Sciatic nerve (tissue), 2 donors: ENCODE results near the gene C16orf78. TPM values are rescaled to one million over a fixed set of nuclear protein-coding genes. Genes with fewer than 3 reads are reported as not detected.
A peak's percentile ranks its signal among the peaks of the same experiment; 100 is the strongest.
"Not testable (repeated sequence)": the region's sequence is repeated elsewhere in the genome, so short reads cannot be mapped to it uniquely, and the experiment has no call there.

Experiments
- ATAC-seq: fragments of 200-7000 bp; cut with Tn5 transposase; one replicate; pipeline ENCODE4 v1.9.1; 2020; ENCODE audit warnings: mild to moderate bottlenecking, moderate library complexity
- DNase-seq: peaks from one replicate; pipeline ENCODE4 v3.0.0-alpha.2; 2020; ENCODE audit warnings: low spot score
- intact Hi-C: fragments of 100-400 bp; cut with DNase I; formaldehyde crosslinking; loops from one replicate; pipeline ENCODE4 v1.14.2; 2022
- total RNA-seq: library from RNA; stranded (reverse); fragmentation: NEBNext Ultra II Directional; extraction: Animal tissue kit (Norgen Biotek cat#: 25700); gene quantifications from one replicate; pipeline ENCODE4 v1.2.1, GENCODE V29; 2021
- donor health status: DM: no; HTN: no; CAD: no.
- donor health status: DM: no; HTN: no; CAD: no.

Gene C16orf78
- total RNA-seq, 1 donor from 2014 or later, result not detected

DNA sequence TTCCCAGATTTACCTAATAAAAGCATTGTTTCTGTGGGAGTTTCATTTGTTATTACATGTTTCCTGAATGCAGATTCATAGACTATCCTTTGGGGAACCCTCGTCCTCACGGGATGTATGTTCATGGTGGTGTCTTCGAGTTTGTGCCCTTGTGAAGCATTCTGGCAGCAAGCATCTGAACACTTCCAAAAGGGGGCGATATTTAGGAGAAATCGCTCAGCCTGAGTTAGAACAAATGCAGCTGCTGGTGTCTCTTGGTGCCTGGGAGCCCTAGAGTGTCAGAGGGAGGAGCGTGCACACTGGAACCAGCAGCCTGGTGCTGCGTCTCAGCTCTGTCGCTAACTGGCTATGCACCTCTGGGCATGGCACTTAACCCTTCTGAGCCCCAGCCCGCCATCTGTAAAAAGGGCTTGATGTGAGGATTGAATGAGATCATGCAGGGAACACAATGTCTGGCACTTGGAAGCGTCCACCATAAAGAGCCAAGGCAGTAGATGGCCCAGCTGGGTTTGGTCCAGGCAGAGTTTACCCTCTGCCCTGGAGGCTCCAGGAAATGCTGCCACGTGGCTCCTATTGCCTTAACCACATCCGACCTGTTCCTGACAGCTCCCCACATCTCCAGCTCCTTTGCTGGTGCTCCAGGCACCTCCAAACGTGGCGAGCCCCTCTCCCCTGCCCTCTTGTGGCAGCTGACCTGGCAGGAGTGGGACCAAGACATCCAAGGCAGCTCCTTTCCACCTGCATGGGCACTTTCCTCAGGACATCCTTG lies 25.0 kb upstream of the C16orf78 start:
- intact Hi-C loops, result no loop called here
- no peak for ATAC-seq
- DNase-seq, result no peak

DNA sequence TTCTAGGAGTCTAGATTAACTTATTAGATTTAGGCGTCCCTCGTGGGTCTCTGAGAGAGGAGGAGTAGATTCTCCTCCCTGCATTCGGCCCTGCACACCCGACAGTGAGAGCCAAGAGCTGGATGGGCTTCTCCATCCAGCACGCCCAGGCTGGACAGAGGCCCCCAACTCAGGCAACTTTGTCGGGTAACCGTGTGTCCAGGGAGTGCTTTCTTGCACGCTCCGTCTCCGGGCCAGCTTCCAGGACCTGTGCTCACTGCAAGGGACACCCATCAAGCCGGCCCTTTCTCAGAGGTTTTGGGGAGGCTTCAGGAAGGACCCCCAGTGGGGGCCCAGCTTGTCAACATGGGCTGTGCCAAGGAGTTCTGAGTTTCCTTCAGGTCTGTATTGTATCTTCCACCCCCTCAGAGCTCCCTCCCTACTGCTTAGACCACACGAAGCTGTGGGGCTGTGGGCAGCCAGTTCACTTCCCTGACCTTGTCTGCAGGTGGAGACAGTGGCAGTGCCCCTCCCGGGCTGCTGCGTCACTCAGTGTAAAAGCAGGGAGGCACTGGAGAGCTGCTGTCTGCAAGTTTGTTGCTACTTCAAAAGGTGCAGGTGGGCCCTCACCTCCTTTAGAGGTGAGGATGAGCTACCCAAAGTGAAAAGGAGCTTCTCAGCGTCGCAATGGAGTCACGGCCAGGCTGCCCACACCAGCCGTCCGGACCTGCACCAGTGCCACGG lies 24.0 kb upstream of the C16orf78 start:
- no peak for ATAC-seq

DNA sequence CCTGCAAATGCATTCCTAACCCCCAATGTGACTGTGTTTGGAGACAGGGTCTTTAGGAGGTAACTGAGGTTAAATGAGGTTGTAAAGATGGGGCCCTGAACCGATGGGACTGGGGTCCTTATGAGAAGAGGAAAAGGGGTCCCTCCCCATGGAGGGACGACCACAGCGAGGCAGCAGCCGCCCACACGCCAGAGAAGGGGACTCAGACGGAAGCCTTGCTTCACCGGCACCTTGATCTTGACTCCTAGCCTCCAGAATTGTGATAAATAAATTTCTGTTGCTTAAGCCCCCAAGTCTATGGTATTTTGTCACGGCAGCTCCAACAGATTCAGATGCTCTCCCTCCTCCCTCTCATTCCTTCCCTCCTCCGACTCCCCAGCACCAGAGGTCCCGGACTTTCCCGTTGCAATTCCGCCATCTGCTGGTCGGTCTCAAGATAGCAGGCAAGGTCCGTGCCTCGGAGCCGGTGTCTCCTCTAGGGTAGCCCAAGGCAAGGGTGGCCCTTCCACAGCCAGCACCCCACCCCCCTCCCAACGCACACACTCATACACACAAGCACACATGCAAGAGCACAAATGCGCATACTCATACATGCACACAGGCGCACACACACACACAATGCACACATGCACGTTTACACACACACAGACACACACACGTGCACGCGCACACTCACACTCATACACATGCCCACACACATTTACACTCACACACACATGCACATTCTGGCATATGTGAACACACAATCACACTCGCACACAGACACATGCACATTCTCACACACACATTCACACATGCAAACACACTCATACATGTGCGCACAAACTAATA lies 23.1 kb upstream of the C16orf78 start:
- ATAC-seq, result peak; percentile 60
- intact Hi-C loops, result no loop called here
- DNase-seq, result peak; percentile 73

More for the DNA sequence above, 24.0 kb upstream of the C16orf78 start:
- DNase-seq, result no peak
- intact Hi-C loops, result no loop called here

DNA sequence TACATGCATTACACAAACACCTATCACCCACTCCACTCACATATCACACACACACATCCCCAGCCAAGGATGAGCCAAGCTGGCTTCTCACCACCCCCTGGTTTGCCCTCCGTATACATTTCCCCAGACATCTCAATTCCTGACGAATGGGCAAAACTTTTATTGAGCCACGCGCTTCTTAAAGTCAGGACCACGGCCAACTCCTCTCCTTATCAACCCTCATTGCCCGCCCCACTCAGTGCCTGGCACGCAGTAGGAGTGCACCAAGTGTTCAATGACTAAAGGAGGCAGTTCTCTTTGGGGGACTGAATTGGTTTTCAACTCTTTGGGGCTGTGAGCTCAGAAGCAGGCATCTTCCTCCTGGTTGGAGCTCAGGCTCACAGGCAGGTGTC lies 22.5 kb upstream of the C16orf78 start:
- DNase-seq, result no peak
- ATAC-seq, result no peak
- intact Hi-C loops, result no loop called here

DNA sequence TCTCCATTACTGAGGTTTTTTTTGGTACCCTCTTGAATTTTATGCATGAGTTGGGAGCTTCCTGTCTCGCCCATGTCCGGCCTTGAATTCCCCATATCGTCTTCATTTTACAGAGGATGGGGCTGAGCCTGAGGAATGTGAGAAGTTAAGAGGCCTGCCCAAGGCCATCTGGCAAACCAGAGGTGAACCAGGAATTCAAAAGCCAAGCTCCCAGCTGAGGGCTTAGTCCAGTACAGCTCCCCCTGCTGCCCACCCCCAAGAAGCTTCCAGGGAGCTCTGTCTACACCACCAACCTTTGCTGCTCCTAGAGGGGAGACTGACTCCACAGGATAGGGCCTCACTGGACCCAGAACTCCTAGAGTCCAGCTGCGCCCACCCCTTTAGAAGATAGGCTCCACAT lies 20.7 kb upstream of the C16orf78 start:
- intact Hi-C loops, result no loop called here
- no peak for DNase-seq
- ATAC-seq, result no peak

DNA sequence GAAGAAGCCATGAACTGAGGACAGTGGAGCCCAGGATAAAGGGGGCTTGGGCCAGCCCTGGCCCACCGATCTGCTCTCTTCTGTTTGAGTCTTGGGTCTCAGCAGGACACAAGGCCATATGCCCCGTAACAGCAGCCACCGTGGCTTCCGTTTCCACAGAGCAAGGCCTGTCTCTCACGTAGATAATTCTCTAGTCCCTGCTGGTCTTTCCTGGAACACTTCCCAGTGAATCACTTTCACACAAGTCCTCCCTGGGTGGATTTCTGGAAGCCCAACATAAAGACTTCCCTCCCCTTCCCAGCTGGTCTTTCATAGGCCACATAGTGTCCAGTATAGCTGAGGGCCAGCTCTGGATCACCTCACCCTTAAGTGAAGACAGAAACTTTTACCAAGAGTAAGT lies 19.9 kb upstream of the C16orf78 start:
- no peak for DNase-seq
- ATAC-seq, result no peak

DNA sequence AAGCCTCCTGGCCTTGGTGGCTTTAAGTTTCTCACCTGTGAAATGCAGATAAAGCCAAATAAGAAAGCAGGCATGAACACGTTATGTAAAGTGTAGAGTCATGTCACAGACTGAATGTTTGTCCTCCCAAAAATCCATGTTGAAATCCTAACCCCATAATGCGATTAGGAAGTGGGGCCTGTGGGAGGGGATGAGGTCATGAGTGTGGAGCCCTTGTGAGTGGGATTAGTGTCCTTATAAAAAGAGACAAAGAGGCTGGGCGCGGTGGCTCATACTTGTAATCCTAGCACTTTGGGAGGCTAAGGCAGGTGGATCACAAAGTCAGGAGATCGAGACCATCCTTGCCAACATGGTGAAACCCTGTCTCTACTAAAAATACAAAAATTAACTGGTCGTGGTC lies 19.5 kb upstream of the C16orf78 start:
- intact Hi-C loops, result no loop called here
- no peak for ATAC-seq
- no peak for DNase-seq

More for the DNA sequence above, 19.9 kb upstream of the C16orf78 start:
- intact Hi-C loops, result no loop called here

DNA sequence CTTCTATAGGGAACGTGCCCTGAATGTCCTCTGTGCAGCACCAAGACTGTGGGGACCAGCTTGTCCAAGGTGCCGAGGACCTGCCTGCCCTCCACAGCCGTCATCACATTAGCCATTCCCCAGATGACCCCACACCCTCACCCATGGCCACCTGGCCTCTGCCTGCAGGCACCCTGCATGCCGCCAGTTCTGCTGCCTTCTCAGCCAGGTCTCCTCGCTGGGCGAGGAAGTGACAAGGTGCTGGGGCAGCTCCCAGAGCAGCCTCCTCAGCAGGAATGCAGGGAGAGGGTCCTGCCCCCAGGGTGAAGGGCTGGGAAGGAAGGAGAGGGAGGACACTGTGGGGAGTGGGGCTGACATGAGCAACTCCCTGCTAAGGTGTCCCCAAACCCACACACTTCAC lies 18.6 kb upstream of the C16orf78 start:
- ATAC-seq, result no peak
- no peak for DNase-seq
- intact Hi-C loops, result no loop called here

DNA sequence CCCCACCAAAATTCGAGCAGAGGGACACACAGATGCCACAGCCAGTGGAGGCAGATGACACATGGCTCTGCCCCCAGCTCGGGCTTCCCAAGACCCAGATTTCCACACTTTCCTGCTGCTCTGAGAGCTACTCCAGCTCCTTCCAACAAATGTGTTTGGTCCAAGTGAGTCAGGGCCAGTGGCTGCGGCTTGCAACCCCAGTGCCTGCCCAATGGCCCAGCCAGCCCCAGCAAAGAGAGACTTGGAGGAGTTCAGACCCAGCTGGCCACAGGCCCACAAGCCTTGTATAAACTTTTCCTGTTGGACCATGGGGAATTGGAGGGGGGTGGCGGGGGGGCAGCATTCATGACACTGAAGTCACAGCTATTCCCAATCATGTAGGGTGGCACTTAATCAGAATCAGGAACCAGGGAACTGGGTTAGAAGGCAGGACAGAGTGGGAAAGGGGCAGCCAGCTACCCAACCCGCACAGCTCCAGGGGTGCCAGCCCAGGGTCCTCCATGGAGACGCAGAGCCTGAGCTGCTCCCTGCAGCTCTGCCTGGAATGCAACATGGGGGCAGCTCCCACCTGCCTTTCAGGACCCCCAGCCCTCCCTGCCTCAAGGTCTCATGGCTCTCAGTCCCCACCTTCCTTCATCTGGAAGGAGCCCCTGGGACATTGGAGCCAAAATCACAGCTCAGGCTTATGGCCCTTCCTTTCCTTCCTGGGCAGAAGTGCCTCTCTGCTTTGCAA lies 17.5 kb upstream of the C16orf78 start:
- intact Hi-C loops, result no loop called here
- DNase-seq (no peak), ATAC-seq (peak; percentile 68)

DNA sequence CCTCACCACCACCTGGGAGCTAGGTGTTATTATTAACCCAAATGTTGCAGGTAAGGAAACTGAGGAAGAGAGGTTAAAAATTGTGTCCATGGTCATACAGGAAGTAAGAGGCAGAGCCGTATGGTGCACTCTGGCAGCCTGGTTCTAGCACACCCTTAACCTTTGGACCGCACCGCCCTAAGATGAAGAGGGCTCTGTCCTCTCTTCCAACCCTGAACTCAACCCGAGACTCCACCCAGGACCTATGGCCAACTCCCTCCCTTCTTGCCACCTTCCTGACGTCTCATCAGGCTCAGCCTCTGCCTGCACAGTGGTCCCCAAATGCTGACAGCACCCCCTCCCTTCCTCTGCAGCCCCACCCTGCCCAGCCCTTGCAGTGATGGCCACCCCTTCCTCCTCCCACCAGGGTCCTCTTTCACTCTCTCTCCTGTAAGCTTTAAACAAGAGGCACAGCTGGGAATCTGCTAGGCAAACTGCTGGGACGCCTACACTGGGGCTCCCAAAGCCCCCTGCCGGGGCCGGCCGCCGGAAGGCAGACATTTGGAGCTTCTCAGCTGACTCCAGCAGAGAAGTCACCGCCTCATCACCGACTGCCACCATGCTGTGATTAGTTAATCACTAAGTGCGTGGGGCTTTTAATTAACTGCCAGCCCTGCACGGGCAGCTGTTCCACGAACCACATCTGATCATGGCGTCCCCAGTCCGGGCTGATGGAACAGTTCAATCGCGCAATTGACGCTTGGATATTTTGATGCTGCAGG lies 16.7 kb upstream of the C16orf78 start:
- no peak for DNase-seq
- intact Hi-C loops, result no loop called here

DNA sequence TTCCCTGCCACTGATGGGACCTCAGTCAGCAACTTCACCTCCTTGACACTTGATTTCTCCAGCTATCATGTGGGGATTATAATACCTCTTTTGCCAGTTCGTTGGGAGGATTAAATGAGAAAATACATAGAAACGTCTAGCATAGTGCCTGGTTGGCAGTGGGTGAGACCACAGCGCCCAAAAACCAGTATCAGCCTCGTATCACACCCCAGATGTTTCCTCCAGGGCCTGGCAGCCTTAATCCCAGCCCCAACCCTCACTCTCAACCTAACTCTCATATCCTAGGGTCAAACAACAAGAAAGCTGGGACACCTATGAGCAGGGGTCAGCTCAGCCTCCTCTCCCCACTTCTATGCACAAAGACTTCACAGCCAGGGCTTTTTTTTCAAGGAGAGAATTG lies 14.0 kb upstream of the C16orf78 start:
- intact Hi-C loops, result no loop called here
- DNase-seq (no peak), ATAC-seq (no peak)

More for the DNA sequence above, 16.7 kb upstream of the C16orf78 start:
- no peak for ATAC-seq

DNA sequence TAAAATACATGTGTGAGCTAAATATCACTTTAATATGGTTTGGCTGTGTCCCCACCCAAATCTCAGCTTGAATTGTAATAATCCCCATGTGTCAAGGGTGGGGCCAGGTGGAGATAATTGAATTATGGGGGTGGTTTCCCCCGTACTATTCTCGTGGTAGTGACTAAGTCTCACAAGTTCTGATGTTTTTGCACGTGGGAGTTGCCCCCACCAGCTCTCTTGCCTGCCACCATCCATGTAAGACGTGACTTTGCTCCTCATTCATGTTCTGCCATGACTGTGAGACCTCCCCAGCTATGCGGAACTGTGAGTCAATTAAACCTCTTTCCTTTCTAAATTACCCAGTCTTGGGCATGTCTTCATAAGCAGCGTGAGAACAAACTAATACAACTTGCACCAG lies 11.9 kb upstream of the C16orf78 start:
- intact Hi-C loops, DNase-seq, ATAC-seq: not testable (repeated sequence)

DNA sequence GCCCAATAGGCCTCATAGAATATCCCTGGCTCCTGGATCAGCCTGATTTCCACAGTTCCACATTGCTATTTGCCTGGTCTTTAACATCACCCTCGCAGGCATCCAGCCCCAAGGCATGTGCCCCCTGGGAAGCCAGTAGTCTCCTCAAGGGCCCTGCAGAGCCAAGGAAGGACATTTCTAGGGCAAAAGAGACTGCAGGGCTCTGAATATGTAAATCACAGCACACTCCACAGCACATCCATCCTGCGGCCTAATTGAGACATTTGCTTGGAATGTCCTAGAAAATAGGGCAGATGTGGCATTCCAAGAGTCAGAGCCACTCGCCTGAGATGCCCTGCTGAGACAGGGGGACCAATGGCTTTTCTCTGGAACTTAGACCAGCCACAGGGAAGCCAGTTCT lies 11.4 kb upstream of the C16orf78 start:
- intact Hi-C loops, result no loop called here
- DNase-seq (no peak), ATAC-seq (no peak)

DNA sequence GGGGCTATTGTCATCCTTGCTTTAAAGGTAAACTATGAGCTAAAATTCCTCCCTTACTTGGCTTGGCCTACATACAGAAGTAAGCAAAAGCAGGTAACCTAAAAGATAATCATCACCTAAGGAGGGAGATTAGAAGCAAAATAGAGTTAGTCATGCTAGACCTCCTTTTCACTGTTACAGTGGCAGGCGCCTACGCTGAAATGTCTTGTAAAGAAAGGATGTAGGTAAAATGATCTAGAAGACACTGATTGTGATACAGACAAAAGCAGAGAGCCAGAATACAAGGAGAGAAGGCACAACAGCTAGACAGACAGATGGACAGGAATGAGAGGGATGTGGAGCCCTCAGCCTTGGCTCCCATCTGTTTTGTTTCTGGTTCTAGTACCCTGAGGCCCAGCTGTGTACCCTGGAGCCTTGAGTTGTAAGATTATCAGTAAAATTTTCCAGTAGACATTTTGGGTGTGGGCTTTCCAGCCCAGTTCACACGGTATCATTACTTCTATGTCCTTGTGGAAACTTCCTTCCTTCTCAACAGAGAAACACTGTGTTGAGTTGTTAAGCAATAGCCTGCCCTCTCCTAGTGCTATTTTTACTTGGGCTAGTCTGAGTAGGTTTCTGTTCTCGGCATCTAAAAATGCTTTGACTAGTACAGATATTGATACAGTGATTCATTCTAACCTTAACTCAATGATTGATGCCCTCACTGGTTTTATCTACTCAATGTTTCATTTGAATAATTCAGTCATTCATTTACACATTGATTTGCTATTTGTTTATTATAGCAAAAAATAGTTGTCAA lies 7.7 kb upstream of the C16orf78 start:
- DNase-seq (no peak), ATAC-seq (no peak)
- intact Hi-C loops, result no loop called here

DNA sequence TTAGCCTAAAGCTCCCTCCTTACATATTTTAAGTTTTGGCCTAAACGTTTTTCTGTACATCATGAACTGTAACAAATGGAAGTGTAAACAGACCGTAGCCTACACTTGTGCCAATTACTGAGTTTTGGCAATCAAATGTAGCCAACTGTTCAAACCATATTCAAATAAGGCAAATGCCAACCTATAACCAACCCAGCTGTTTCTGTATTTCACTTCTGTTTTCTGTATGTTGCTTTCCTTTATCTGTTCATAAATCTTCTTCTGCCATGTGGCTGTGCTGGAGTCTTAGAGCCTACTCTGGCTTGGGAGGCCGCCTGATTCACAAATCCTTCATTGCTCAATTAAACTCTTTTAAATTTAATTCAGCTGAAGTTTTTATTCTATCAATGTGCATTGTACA lies 6.9 kb upstream of the C16orf78 start:
- no peak for ATAC-seq
- intact Hi-C loops, result no loop called here
- no peak for DNase-seq

DNA sequence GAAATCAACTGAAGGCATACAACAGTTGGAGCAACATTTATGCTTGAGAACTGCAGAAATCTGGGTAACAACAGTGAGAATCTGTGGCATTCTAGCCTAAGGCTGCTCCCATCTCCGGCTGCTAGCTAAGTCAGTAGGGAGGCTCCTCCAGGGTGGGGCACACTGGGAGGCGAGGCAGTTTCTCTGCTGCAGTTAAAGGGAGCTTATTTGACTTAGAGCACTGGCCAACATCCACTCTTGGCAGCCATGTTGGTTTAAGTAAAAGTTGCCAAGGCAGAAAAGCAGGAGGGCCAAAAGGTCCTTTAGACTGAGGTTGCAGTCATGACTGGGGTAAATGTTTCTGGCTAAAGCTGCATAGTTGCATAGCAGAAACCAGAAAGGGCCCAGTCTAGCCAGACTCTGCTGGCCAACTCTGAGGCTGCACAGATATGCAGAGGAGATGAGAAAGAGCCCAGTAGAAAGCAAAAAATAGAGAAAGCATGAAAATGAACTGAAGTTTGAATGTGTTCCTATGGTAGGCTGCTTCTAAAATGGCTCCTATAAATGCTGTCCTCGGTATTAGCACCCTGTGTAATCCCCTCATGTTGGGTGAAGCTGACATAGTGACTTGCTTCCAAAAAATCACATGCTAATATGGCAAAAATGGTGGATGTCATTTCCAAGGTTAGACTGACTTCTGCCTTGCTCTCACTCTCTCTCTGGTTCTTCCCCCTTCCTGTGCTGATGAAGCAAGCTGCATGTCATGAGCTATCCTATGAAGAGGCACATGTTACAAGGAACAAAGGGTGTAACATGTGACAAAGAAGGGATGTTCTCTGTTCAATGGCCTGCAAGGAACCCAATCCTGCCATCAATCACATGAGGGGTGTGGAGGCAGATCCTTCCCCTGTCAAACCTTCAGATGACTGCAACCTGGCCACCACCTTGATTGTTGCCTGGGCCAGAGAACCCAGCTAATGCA lies 3.7 kb upstream of the C16orf78 start:
- ATAC-seq (peak; percentile 68), DNase-seq (no peak)
- intact Hi-C loops, result no loop called here

DNA sequence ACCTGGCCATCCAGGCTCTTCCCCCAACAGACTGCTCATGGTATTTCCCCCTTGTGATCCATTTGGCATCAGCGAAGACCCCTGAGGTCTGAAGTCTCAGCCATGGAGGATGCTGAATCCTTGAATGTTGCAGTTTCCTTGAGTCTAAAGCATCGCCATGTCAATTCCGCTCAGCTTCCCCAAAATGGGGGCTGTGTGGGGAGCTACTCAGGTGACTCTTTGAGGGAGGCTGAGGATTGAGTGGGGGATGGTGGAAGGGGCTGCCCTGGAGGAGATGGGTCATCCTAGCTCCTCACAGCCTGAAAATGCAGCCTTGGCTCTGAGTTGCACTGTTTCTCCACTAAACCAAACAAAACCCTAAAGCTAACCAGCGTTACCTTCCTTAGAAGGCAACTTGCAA lies 2.6 kb downstream of the C16orf78 start:
- ATAC-seq, result no peak

More for the DNA sequence above, 2.6 kb downstream of the C16orf78 start:
- intact Hi-C loops, result no loop called here
- DNase-seq, result no peak
